IMR-90 (cell line): Measurements from ENCODE around the gene NUP42. TPM values are rescaled to one million over a fixed set of nuclear protein-coding genes. Genes with fewer than 3 reads are reported as not detected.

Source experiments
- ATAC-seq: fragments of 200-7000 bp; cut with Tn5 transposase; 2 replicates; pipeline ENCODE4 v1.9.1; 2020; ENCODE audit warnings: low read depth, mild to moderate bottlenecking, moderate library complexity
- BruUV-seq: library from RNA; stranded (reverse); fragments of 400-500 nt; replicated peaks from 2 replicates; lab custom pipeline; 2021; lab: Mats Ljungman, UMichigan
- CTCF ChIA-PET: fragments of 300-600 bp; formaldehyde crosslinking; extraction: SDS; loops from one replicate; lab custom pipeline; 2021; ENCODE audit warnings: antibody characterized with exemption; lab: Yijun Ruan, JAX
- POLR2A ChIA-PET: fragments of 300-600 bp; sonication (Branson Sonifier 250); formaldehyde crosslinking; loops from one replicate; lab custom pipeline; 2022; ENCODE audit warnings: antibody characterized with exemption; ENCODE audit not compliant: unreplicated experiment; lab: Charles Lee
- DNase-seq: peaks from one replicate; pipeline ENCODE4 v3.0.0; 2013
- H2AFZ ChIP-seq: replicated peaks from 2 replicates; pipeline ENCODE3; 2013; ENCODE audit warnings: low read length, mild to moderate bottlenecking; ENCODE audit not compliant: poor library complexity
- H2AK5ac ChIP-seq: 2 replicates; pipeline ENCODE4 v1.6.1; 2013; ENCODE audit warnings: low read depth, low read length, inconsistent platforms
- H2AK9ac ChIP-seq: replicated peaks from 2 replicates; pipeline ENCODE3; 2013; ENCODE audit warnings: mild to moderate bottlenecking, low read depth, low read length, moderate library complexity; ENCODE audit not compliant: poor library complexity
- H2BK120ac ChIP-seq: 2 replicates; pipeline ENCODE4 v1.6.1; 2013; ENCODE audit warnings: low read depth, low read length, inconsistent platforms
- H2BK15ac ChIP-seq: 3 replicates; pipeline ENCODE4 v1.6.1; 2013; ENCODE audit warnings: low read depth, low read length, inconsistent platforms
- H2BK20ac ChIP-seq: 2 replicates; pipeline ENCODE4 v1.6.1; 2013; ENCODE audit warnings: low read depth, mild to moderate bottlenecking, inconsistent platforms, low read length, moderate library complexity
- H2BK5ac ChIP-seq: 2 replicates; pipeline ENCODE4 v1.6.1; 2013; ENCODE audit warnings: mild to moderate bottlenecking, low read depth, low read length, inconsistent platforms; ENCODE audit not compliant: poor library complexity, severe bottlenecking
- H3K14ac ChIP-seq: replicated peaks from 2 replicates; pipeline ENCODE4 v1.6.1; 2013; ENCODE audit warnings: low read depth, low read length, inconsistent platforms
- H3K18ac ChIP-seq: 2 replicates; pipeline ENCODE4 v1.6.1; 2013; ENCODE audit warnings: low read depth, low read length, control low read depth
- H3K23ac ChIP-seq: 2 replicates; pipeline ENCODE4 v1.6.1; 2013; ENCODE audit warnings: low read depth, low read length, inconsistent platforms
- H3K27ac ChIP-seq: 2 replicates; pipeline ENCODE4 v1.5.1; 2013; ENCODE audit warnings: mild to moderate bottlenecking, control low read depth, low read length; ENCODE audit not compliant: insufficient read depth
- H3K27me3 ChIP-seq: 2 replicates; pipeline ENCODE4 v1.6.1; 2013; ENCODE audit warnings: low read length; ENCODE audit not compliant: control insufficient read depth, insufficient read depth
- H3K36me3 ChIP-seq: 2 replicates; pipeline ENCODE4 v1.6.1; 2013; ENCODE audit warnings: low read length, mixed read lengths; ENCODE audit not compliant: control insufficient read depth, insufficient read depth
- H3K4ac ChIP-seq: 2 replicates; pipeline ENCODE4 v1.6.1; 2013; ENCODE audit warnings: low read depth, low read length, inconsistent platforms
- H3K4me1 ChIP-seq: 2 replicates; pipeline ENCODE4 v1.6.1; 2013; ENCODE audit warnings: low read length, mixed read lengths; ENCODE audit not compliant: control insufficient read depth, insufficient read depth
- H3K4me2 ChIP-seq: 2 replicates; pipeline ENCODE4 v1.6.1; 2013; ENCODE audit warnings: low read depth, mild to moderate bottlenecking, control low read depth, low read length, moderate library complexity
- H3K4me3 ChIP-seq: 2 replicates; pipeline ENCODE4 v1.5.1; 2013; ENCODE audit warnings: low read depth, mild to moderate bottlenecking, control low read depth, low read length, moderate library complexity; ENCODE audit not compliant: insufficient read depth
- H3K56ac ChIP-seq: 2 replicates; pipeline ENCODE4 v1.6.1; 2013; ENCODE audit warnings: low read length, inconsistent platforms; ENCODE audit not compliant: insufficient read depth; ENCODE audit errors: extremely low read depth
- H3K79me1 ChIP-seq, 2 experiments: 2 replicates each; pipeline ENCODE4 v1.6.1; 2013; ENCODE audit warnings: low read length in 2 of 2, inconsistent platforms in 1 of 2, low read depth in 1 of 2
- H3K9ac ChIP-seq: 2 replicates; pipeline ENCODE4 v1.6.1; 2013; ENCODE audit warnings: low read depth, low read length, control low read depth
- H3K9me1 ChIP-seq: 2 replicates; pipeline ENCODE4 v1.6.1; 2013; ENCODE audit warnings: low read length, inconsistent platforms; ENCODE audit not compliant: insufficient read depth
- H3K9me3 ChIP-seq: 2 replicates; pipeline ENCODE4 v1.6.1; 2013; ENCODE audit warnings: low read length; ENCODE audit not compliant: control insufficient read depth, insufficient read depth
- H4K20me1 ChIP-seq: 2 replicates; pipeline ENCODE4 v1.6.1; 2013; ENCODE audit warnings: low read length, inconsistent platforms; ENCODE audit not compliant: insufficient read depth
- H4K5ac ChIP-seq: 2 replicates; pipeline ENCODE4 v1.6.1; 2013; ENCODE audit warnings: mild to moderate bottlenecking, low read depth, low read length, control low read depth
- H4K8ac ChIP-seq, 2 experiments: 2 replicates each; pipeline ENCODE4 v1.6.1; 2013; ENCODE audit warnings: low read depth in 2 of 2, low read length in 2 of 2, control low read depth in 1 of 2, inconsistent platforms in 1 of 2
- H4K91ac ChIP-seq: 2 replicates; pipeline ENCODE4 v1.6.1; 2013; ENCODE audit warnings: low read depth, low read length, inconsistent platforms; ENCODE audit not compliant: insufficient read depth
- BHLHE40 ChIP-seq: fragments of 150-350 bp; IDR thresholded peaks from 2 replicates; pipeline ENCODE4 v1.6.1; 2016; ENCODE audit warnings: mild to moderate bottlenecking, low read depth, low read length
- CHD1 ChIP-seq: IDR thresholded peaks from 2 replicates; pipeline ENCODE4 v1.6.1; 2012; ENCODE audit warnings: low read depth, low read length, improper control_type of control experiment
- MAFK ChIP-seq: IDR thresholded peaks from 2 replicates; pipeline ENCODE4 v1.6.1; 2012; ENCODE audit warnings: low read depth, low read length, improper control_type of control experiment
- MAZ ChIP-seq: IDR thresholded peaks from 2 replicates; pipeline ENCODE4 v1.6.1; 2012; ENCODE audit warnings: low read depth, mild to moderate bottlenecking, low read length, improper control_type of control experiment, moderate library complexity, borderline replicate concordance
- POLR2A ChIP-seq: IDR thresholded peaks from 2 replicates; pipeline ENCODE4 v1.6.1; 2012; ENCODE audit warnings: mild to moderate bottlenecking, low read depth, low read length
- RCOR1 ChIP-seq: IDR thresholded peaks from 2 replicates; pipeline ENCODE4 v1.6.1; 2012; ENCODE audit warnings: mild to moderate bottlenecking, low read length, improper control_type of control experiment; ENCODE audit not compliant: insufficient replicate concordance
- RFX5 ChIP-seq: IDR thresholded peaks from 2 replicates; pipeline ENCODE4 v1.8.0; 2012; ENCODE audit warnings: low read depth, mild to moderate bottlenecking, low read length, moderate library complexity
- SMC3 ChIP-seq: fragments of 150-350 bp; IDR thresholded peaks from 2 replicates; pipeline ENCODE4 v1.6.1; 2016; ENCODE audit warnings: low read depth, mild to moderate bottlenecking, antibody characterized with exemption, low read length, moderate library complexity
- WGBS, 2 experiments: methylation state at CpG; one replicate each; pipeline versions ENCODE4 v1.1.5 to v1.1.7; 2013; ENCODE audit warnings: missing lambda C conversion rate in 2 of 2; ENCODE audit not compliant: insufficient read length in 1 of 2; ENCODE audit errors: extremely low coverage in 2 of 2; 5-methylcytosine and 5-hydroxymethylcytosine counted together
- dilution Hi-C: fragments of 300-500 bp; cut with HindIII; formaldehyde crosslinking; loops from one replicate; pipeline ENCODE4 v1.14.3; 2018; ENCODE audit warnings: low sequenced_read_pairs; ENCODE audit not compliant: unreplicated experiment
- in situ Hi-C: fragments of 300-500 bp; cut with MboI; formaldehyde crosslinking; loops from 3 replicates; pipeline ENCODE4 v1.14.3; 2019; ENCODE audit warnings: low sequenced_read_pairs, inconsistent platforms, mixed read lengths
- intact Hi-C: fragments of 100-400 bp; cut with micrococcal nuclease; formaldehyde crosslinking; loops from 2 replicates; pipeline ENCODE4 v1.10.0; 2022
- polyA plus RNA-seq, 3 experiments: library from polyadenylated mRNA; depleted of rRNA; stranded (reverse); fragments of >200 nt; gene quantifications; 2 replicates each; pipeline ENCODE4 v1.2.3, GENCODE V29; 2012; ENCODE audit warnings: low replicate concordance in 1 of 3
- total RNA-seq: library from RNA; depleted of rRNA; stranded (reverse); fragments of >200 nt; gene quantifications from 2 replicates; pipeline ENCODE4 v1.2.3, GENCODE V29; 2012

NUP42 gene
- total and polyA plus RNA-seq, 2 of the 4 experiments (the other 2 are of a cell fraction) = 17.3 to 22.6 TPM

- POLR2A ChIA-PET = no interaction called here
- CTCF ChIA-PET = no interaction called here
- ATAC-seq (no peak), DNase-seq (no peak)
- Histone ChIP-seq H3K4me2 (no peak overlapping the region), H3K36me3 (no peaks in the 10 kb centered on the region), H2AK9ac (no peak overlapping the region), H3K9ac (no peak overlapping the region), H3K79me1 (no peaks in the 10 kb centered on the region), H2AFZ (peak overlapping the region; percentile 10), H3K9me1 (no peaks in the 10 kb centered on the region), H3K56ac (no peak overlapping the region), H4K8ac (no peak overlapping the region), H3K9me3 (no peaks in the 10 kb centered on the region), H3K4me3 (no peak overlapping the region), H2BK5ac (no peak overlapping the region), H3K4ac (no peak overlapping the region), H4K20me1 (no peaks in the 10 kb centered on the region), H3K4me1 (no peaks in the 10 kb centered on the region; the same call in 1 of the 2 replicates), H2BK120ac (no peak overlapping the region), H2BK15ac (no peak overlapping the region), H3K27ac (no peak overlapping the region), H2BK20ac (no peak overlapping the region), H4K91ac (no peak overlapping the region), H3K27me3 (peaks cover 20% of the 10 kb centered on the region), H3K18ac (no peak overlapping the region), H2AK5ac (no peak overlapping the region), H3K23ac (no peak overlapping the region), H4K5ac (no peak overlapping the region), H3K14ac (no peak overlapping the region)
- in situ Hi-C loops = no loop called here
- TF ChIP-seq CHD1 (no peak), POLR2A (no peak), SMC3 (no peak), RCOR1 (no peak), RFX5 (no peak), BHLHE40 (no peak), MAFK (no peak), MAZ (no peak)
- dilution Hi-C loops = no loop called here
- WGBS, 2 experiments = 0% methylated on average over 1 of the region's 4 CpGs; no CpG with 5 or more reads in 1 of the 2 experiments
- BruUV-seq = no TSS peak
- intact Hi-C loops = no loop called here
Measured at GRCh38 chr7:23242935-23243334, 61.1 kb downstream of the NUP42 start.
